Measurements from ENCODE around the gene PHF11.

DNA sequence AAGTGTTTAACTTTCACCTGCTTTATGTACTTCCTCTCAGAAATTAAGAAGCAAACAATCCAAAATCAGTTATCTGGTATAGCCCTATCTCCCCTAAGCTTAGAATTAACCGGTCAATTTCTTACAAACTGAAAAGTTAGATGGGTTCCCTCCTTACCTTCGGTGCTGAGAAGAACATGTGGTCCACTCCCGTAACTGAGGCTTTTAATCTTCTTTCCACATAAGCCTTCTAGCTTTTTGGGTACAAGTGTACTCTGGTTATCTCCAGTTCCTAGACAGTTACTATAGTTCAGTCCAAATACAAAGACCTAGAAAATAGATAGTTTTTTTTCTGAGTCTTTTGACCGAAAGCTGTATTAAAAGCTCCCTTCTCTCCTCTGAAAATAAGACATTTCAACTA, 70.7 kb downstream of the PHF11 start:
- TF ChIP-seq POLR2AphosphoS5 (IDR thresholded peaks at IDR 0.05; ENCODE audit: borderline replicate concordance, low read depth, low read length), result no peak
- TF ChIP-seq EZH2 (IDR thresholded peaks at IDR 0.05), result no peak
- TF ChIP-seq FOXP2 (optimal IDR thresholded peaks at IDR 0.05; ENCODE audit: control extremely low read depth, extremely low read length, insufficient read depth), result no peak

All from SK-N-MC (cell line).